GM18861 (cell line): ENCODE data around the gene GRM8.

ENCODE experiments used
- ATAC-seq: cut with Tn5 transposase; IDR thresholded peaks from one replicate; pipeline ENCODE4 v1.9.1; 2021; ENCODE audit not compliant: unreplicated experiment

The GRM8 gene

GRCh38 chr7:127231415-127231814 is 21.3 kb downstream of the GRM8 start:
- ATAC-seq: no peak

- ATAC-seq: no peak
These were observed 22.4 kb downstream of the GRM8 start for GRCh38 chr7:127230192-127230925.

- ATAC-seq: no peak
These were observed 25.9 kb downstream of the GRM8 start for GRCh38 chr7:127226685-127227374.

- no peak for ATAC-seq
These were observed 31.0 kb downstream of the GRM8 start for GRCh38 chr7:127221731-127222130.

- ATAC-seq: no peak
These were observed 37.6 kb downstream of the GRM8 start for GRCh38 chr7:127214956-127215718.

GRCh38 chr7:127209886-127210285 is 42.9 kb downstream of the GRM8 start:
- no peak for ATAC-seq

GRCh38 chr7:127208860-127209259 is 43.9 kb downstream of the GRM8 start:
- ATAC-seq: no peak

GRCh38 chr7:127208351-127208750 is 44.4 kb downstream of the GRM8 start:
- no peak for ATAC-seq

GRCh38 chr7:127207806-127208205 is 44.9 kb downstream of the GRM8 start:
- no peak for ATAC-seq

- ATAC-seq: no peak
These were observed 45.5 kb downstream of the GRM8 start for GRCh38 chr7:127207230-127207629.

- ATAC-seq: no peak
These were observed 58.2 kb downstream of the GRM8 start for GRCh38 chr7:127194571-127194970.

GRCh38 chr7:127189886-127190285 is 62.9 kb downstream of the GRM8 start:
- ATAC-seq: no peak

GRCh38 chr7:127189074-127189473 is 63.7 kb downstream of the GRM8 start:
- no peak for ATAC-seq

- no peak for ATAC-seq
These were observed 65.0 kb downstream of the GRM8 start for GRCh38 chr7:127187740-127188139.

GRCh38 chr7:127186686-127187085 is 66.1 kb downstream of the GRM8 start:
- no peak for ATAC-seq

GRCh38 chr7:127177156-127177555 is 75.6 kb downstream of the GRM8 start:
- ATAC-seq: no peak

- ATAC-seq: no peak
These were observed 90.4 kb downstream of the GRM8 start for GRCh38 chr7:127162366-127162765.

- ATAC-seq: no peak
These were observed 94.1 kb downstream of the GRM8 start for GRCh38 chr7:127158659-127159058.

- ATAC-seq: no peak
These were observed 97.8 kb downstream of the GRM8 start for GRCh38 chr7:127154958-127155357.

GRCh38 chr7:127154101-127154500 is 98.6 kb downstream of the GRM8 start:
- no peak for ATAC-seq

- ATAC-seq: no peak
These were observed 99.4 kb downstream of the GRM8 start for GRCh38 chr7:127153315-127153714.

- ATAC-seq: no peak
These were observed 100.3 kb downstream of the GRM8 start for GRCh38 chr7:127152423-127152822.
